GM18861 (cell line): Measurements from ENCODE around the gene GMDS.
A peak's percentile ranks its signal among the peaks of the same experiment; 100 is the strongest.

Experiments used
- ATAC-seq: cut with Tn5 transposase; IDR thresholded peaks from one replicate; pipeline ENCODE4 v1.9.1; 2021; ENCODE audit not compliant: unreplicated experiment

GMDS gene

DNA sequence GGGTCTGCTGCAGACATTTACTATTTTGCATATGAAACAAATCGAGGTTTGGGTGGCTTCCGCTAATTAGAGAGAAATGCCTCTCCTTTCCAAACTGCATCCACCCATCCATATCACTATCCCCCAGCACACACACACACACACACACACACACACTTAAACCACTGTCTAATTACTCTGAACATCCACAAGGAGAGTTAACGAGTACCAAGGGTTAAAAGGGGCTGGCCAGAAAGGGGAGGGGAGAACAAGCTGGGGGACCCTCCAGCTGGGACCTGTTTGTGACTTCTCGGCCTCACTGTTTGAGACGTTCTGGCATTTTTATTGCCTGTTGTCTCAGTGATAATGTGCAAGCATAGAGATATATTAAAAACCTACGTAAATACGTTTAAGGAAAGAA, 374.5 kb downstream of the GMDS start:
- ATAC-seq, result no peak

DNA sequence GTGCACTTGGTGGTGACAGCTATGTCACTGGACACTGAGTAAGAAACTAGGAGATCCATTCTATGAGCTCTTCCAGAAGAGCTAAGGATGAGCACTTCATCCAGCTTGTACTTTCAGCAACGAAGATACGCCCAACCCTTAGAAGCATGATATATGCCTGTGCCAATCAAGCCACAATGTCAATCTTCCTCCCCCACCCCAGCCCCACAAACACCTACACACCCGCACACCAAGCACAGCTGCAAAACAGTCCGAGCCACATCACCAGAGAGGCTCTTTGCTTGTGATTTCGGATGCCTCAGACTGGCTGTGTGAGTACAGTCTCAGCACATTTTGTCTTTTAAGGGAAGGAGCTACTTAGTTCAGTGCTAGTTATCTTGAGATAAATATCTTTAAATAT, 375.2 kb downstream of the GMDS start:
- no peak for ATAC-seq

DNA sequence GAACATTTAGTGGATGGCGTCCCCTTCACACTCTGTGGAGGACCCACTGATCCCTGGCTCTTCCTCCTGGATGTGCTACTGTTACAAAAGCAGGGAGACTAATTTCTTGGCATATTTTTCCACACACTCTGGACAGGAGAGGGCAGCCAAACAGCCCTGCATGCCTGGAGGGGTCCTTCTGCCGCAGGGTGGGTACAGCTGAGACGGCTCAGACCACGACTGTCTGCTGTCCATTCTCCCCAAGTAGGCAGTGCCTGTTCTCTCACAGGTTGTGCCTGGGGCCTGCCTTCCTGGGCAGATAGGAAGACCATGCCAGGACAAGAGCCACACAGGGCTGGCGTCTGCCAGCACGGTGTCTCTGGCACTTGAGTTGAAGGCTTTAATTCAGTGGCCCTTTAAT, 375.6 kb downstream of the GMDS start:
- no peak for ATAC-seq

DNA sequence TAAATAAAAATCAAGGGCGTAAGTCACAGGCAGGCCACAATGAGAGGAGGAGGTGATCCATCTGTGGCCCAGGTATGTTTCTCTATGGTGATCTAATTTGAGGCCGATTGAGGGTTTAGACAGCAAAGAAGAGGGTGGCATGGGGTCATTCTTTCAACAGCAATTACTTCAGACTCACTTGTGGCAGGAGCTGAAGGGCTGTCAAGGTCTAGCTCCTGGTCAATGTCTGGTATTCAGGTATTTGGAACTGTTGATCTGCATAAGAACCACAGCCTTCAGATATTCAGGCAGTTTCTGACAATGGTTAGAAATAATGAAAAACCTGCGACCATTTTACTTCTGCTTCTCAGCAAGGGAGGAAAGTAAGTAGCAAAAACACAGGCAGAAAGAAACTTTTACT, 376.1 kb downstream of the GMDS start:
- ATAC-seq, result no peak

DNA sequence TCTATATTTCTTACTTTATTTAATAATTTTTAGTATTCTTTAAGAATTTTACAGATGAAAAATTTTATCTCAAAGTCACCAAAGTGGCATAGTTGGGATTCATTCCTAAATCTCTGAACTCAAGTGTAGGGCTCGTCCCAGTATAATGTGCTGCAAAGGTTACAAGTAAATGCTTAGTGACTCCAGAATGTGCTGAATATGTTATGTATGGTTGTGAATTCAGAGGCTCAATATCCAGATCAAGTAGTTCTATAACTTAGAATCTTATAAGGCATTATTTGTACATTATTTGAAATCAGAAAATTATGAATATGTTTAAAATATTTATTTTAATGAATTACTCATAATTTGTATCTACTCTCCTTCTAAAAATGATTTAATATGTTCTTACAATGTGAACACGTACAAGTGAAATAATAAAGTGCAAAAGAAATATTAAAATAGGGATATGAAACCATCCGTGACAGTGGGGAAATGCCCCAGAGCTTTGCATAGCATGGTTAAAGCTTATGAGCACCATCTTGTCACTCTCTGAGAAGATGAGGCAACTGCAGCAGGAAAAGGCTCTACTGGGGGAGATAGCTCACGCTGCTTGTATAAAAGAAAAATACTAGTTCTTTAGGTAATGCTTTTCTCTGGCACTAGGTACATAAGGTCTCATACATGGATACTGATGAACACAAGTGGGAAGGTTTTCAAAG, 376.7 kb downstream of the GMDS start:
- ATAC-seq, result peak; percentile 79

DNA sequence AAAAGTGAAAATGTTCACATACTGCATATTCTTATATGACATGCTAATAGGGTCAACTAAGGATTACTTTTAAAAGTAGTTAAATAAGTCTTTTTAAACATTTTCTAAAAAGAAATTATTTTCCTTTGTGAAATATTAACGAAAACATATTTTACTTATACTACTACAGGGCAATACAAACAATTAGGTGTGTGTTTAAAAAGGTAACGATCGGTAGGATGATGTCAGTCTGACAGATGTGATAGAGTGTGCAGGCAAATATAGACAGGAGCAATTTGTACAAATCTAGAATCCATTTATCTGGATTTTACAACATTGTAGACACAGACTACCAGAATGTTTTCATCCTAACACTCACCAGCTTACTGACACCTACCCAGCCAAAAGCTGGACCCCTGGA, 378.2 kb downstream of the GMDS start:
- no peak for ATAC-seq

DNA sequence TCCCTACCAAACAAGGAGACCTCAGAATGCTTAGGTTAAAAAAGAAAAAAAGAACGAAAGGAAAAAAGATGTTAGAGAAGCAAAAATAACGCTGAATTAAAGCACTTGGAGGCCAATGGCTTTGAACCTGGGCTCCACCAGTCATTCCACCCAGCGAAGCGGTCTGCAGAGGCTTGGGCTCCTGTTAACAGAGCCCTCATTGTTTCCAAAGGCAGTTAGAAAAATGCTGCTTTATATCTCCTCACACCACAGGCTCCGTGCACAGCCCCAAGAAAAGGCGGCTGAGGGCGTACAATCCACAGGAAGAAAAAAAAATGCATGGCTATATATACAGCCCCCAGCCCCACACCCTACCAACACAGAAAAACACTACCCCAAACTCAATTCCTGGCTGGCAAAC, 379.8 kb downstream of the GMDS start:
- ATAC-seq, result no peak

DNA sequence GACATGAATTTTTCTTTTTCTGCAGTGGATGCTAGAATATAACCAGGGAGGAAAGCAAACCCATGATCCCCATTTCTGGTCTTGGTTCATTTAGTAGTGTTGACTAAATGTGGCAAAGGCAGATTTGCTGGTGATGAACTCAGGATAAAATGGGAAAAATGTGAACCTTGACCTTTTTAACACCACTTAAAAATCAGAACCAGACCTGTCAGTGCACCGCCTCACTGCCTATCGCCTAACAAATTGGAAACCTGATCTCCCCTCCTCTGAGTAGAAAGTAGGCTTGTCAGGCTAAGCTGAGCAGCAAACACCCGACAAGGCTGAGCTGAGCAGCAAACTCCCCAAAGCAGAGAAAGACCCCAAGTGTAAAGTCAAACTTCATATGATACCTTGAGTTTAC, 380.9 kb downstream of the GMDS start:
- no peak for ATAC-seq

DNA sequence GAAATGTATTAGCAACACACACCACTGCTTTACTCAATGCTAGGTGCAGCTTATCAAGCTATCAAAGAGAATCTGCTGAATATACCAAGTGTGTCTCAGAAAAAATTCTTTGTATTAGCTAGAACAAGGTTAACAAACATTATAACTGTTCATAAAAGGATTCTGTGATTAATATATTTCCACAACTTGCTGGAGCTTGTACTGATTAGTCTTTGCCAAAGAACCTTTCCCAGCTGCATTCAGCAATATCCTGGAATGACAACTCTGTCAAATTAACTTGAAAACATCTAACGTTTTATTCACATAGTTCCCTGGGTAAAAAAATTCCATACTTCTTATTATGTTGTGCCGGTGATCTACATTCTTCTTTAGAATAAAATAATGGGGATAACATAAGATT, 383.0 kb downstream of the GMDS start:
- ATAC-seq, result no peak

DNA sequence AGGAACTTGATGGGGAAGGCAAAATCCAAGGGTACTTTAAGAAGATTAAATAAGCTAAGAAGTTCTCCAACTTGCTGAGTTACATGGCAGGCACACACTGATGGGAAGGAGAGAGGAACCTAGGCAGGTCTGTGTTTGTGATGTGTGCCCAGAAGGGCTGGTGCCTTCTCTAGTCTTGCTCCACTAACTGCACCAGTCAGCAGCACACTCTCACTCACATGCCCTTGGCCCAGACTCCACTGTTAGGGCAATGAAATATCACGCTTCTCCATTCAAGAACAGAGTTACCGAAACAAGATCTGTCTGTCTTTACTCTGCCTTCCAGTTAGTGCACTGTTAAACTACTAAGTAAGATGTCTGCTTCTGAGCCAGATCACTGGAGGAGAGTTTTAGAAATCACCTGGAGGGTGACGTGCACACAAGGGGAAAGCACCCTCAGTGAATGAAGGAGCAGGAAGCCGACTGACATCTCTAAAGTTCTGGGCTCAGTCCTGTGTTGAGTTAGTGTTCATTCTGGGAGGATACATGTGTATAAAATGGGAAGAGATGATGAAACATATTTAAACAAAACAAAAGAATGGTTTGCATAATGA, 384.6 kb downstream of the GMDS start:
- no peak for ATAC-seq

DNA sequence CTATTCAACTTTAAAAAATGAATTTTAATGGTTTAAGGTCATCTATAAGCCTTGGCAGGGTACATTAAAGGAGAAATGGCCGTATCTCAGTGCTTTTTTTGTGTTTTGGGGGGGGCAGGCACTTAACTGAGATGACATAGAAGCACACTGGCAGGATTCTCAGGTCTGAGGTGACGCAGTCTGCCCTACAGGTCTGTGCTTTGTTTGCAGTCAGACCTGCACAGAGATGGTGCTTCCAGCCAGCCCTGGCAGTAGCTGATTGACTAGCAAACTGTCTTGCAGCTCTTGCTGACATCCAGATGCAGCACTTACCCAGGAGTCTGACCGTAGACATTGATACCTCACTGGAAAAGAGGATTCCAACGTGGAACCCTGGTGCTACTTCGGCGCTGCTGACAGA, 386.5 kb downstream of the GMDS start:
- ATAC-seq, result no peak

DNA sequence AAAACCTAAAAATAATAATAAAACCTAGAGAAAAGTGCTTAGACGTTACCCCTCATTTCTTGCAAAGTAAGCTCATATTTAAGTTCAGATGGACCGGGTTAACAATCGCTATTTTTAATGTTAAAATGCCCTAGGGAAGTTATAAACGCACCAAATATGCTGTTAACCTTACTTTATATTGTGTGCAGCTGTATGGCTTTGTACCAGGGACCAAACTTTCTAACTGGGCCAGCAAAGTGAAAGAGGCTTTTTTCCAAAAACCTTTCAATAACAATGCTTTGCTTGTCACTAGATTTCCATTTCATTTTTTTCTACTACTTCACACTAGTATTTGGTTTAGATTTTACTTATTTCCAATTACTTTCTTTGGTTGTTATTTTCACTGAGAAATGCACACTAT, 387.2 kb downstream of the GMDS start:
- ATAC-seq, result no peak

DNA sequence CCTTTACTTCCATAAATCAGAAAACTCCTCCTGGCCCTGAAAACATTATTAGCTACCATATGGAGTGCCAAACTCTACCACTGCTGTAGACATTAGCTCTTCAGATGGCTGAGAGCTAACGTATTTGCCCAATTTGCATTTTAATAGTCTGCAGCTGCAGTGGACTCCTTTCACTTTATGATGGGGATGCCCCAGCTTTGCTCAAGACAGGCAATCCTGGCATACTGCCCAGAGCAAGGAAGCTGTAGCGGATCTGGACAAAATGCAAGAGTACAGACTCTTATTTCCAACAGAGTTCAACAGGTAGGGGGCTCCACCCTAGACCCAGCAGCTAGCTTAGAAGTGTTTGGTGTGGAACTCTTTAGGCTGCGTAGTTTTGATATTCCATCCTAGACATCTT, 389.0 kb downstream of the GMDS start:
- peak; percentile 79 for ATAC-seq

DNA sequence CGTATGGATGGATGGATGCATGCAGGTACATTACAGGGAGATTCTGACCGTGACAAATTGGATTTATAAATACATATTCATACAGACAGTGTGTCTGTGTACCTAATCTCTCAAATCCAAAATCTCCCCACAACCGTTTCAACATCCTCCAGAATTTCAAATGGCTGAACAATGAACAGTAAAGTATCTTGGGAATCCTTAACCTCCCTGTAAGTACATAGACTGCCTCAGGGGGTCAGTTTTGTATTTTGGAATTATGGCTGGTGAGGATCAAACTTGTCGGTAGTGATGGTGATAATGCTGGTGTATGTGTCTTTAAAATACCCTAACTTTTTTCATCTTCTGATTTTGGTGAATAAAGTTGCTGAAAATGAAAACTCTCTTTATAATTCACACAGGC, 389.5 kb downstream of the GMDS start:
- no peak for ATAC-seq

DNA sequence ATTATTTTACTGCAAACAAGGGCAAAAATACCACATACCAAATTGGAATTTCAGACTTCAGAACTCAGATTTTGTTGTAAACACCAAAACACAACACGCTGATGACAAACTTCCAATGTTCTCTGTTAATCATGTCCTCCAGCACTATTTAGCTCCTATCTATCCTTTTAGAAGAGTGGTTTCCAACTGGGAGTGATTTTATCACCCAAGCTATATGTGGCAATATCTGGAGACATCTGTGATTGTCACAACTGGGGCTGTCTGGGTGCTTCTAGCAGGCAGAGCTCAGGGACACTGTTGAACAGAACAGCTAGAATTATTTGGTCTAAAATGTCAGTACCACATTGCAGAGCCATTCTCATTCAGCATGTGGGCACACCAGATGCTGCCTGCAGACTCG, 391.1 kb downstream of the GMDS start:
- no peak for ATAC-seq

DNA sequence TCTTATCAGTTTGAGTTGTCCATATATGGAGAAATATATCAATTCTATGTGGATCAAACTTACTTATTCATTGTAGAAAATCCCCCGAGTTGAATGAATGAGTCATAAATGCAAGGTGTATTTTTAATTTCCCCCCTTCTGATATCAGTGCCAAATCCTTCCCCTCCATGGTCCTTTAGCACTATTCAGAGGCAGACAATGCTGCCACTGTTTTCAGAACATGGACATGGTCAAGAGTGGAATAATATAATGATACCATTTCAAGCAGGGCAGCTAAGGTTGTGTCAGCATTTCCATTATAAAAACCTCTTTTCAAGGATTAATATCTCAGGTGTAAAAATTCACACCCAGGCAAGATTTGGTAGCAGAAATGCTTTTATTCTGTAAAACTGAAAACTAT, 391.6 kb downstream of the GMDS start:
- ATAC-seq, result no peak

DNA sequence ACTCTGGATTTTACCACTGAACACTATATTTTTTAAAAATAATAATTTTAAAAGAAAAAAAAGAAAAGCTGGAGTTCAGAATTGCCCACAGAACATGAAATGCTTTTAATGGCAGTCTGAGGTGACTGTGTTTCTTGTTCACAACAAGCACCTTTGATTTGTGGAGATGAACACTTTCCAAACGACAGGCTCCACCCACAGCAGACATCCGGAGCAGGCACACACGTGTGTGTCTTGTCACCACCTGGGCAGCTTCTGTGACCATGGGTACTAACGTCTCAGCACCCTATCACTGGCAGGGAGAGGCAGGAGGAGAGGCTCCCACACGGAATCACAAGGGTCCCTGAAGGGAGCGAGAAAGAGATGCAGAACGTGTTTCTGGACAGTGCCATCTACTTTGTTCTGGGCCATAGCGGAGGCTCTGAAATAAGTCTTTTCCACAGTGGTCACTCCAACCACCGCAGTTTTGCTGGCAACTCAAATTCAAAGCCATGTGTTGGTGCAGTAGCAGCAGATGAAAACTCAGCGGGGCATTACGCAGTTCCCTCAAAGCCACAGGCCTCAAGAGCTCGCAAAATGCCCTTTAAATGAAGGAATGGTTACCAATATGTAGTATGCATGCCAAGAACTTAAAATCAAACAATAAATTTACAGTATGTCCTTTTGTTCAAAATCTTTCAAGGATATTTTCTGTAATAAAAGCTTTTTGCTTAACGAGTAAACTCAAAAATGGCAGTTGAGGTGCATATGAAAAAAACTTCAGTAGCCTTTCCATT, 393.5 kb downstream of the GMDS start:
- ATAC-seq, result no peak

DNA sequence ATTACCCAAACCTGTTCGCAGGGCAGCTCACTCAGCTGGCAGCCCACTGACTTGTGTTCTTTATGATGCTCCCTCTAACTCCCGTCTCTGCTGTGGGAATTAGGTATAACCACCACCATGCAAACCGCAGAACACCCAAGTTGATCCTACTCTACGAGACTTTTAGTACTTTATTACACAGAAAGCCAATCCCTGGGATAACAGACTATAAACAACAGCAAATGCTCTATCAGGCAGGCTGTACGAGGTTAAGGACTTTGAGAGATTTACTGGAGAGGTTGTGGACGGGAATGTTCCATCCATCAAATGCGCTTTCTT, 394.6 kb downstream of the GMDS start:
- ATAC-seq, result no peak

DNA sequence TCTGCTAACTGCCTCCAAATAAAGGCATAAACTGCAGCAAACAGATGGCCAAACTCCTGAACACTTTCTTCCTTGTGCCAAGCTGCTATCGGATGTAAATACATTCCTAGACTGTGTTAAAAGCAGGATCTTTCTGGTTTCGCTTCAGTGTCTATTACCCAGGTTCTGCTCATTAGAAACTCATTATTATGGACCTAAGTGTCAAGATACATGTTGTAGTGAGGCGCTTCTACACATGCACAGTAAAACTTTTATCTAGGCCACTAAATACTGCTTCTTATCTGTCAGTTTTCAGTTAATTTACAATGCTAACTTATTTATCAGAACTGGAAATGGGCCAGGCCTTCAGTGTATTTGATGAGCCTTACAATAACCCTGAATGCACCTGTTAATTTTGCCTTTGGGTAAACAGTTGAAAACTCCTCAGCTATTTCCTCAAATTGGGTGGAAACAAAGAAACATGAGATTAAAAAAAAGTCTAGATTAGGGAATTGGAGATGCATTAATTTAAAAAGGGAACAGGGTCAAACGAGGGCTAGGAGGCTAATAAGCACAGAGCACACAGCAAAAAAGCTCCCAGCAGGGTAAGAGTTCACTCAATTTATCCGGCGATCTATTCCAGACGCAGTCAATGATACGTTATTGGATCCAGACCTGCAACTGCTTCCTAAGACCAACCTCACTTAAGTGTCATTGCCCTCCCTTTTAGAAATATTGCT, 395.1 kb downstream of the GMDS start:
- no peak for ATAC-seq

DNA sequence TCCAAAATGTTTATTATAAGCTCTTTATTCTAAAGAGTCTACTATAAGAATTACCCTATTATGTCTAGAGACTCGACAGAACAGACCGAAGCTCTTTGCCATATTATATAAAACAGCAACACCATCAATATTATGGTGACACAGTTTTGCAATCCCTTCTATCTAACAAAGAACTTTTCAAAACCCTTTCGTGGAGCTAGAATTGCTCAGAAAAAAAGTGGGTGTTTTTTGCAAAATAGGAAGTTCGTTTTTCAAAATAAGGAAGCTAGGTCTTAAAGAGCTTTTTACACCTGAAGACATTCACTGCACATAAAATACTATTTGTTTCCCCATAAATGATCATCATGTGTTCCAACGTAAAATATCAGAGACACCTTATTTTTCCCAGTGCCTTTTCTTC, 395.7 kb downstream of the GMDS start:
- ATAC-seq, result no peak

DNA sequence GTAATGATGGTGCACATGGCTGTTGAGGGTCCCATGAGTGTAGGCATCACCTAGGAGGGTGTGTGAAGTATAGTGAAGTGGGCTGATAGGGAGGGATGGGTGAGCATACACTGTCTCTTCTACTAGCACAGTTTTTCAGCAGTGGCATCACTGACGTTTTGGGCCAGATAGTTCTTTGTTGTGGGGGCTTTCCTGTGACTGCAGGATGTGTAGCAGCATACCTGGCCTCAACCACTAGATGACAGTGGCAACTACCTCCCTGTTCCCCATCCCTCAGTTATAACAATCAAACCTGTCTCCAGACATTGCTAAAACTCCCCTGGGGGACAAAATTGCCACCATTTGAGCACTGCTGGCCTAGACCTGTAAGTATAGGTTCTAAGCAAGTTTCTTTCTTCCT, 396.7 kb downstream of the GMDS start:
- no peak for ATAC-seq

DNA sequence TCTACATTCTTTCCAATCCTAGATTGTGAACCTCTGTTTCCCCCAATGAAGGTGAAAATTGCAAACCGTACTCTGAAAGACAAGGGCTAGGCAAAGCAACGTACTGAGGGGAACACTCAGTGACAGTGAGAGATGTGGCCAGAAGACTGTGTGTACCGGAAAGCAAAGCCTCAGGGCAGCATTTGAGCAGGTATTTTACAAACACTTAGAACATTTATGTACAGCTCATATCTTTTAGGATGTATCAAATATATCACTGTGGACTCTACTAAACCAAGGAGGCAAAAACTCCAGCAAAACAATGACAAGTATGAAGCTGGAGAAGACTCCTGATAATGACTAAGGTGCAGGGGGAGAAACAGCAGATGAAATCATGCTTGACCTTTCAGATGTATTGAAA, 398.8 kb downstream of the GMDS start:
- ATAC-seq, result no peak
